GM19463 (cell line): ENCODE results near the gene MITF.

Experiments used
- ATAC-seq: cut with Tn5 transposase; IDR thresholded peaks from one replicate; pipeline ENCODE4 v1.9.1; 2021; ENCODE audit warnings: mild to moderate bottlenecking, moderate library complexity; ENCODE audit not compliant: unreplicated experiment

The MITF gene

GRCh38 chr3:69724722-69725435 lies 14.4 kb upstream of the MITF start:
- no peak for ATAC-seq

GRCh38 chr3:69725994-69726571 lies 13.2 kb upstream of the MITF start:
- no peak for ATAC-seq

- ATAC-seq = no peak
Observed at GRCh38 chr3:69729147-69729919, 9.9 kb upstream of the MITF start.

- ATAC-seq = no peak
Observed at GRCh38 chr3:69731080-69731479, 8.2 kb upstream of the MITF start.

GRCh38 chr3:69735893-69736292 lies 3.4 kb upstream of the MITF start:
- no peak for ATAC-seq

GRCh38 chr3:69737392-69737791 lies 1.9 kb upstream of the MITF start:
- no peak for ATAC-seq

GRCh38 chr3:69738315-69738714 lies 949 bp upstream of the MITF start:
- ATAC-seq = no peak

- ATAC-seq = no peak
Observed at GRCh38 chr3:69738859-69739203, 433 bp upstream of the MITF start.

GRCh38 chr3:69740103-69741021 lies 1.1 kb downstream of the MITF start:
- no peak for ATAC-seq

GRCh38 chr3:69741032-69741767 lies 1.9 kb downstream of the MITF start:
- no peak for ATAC-seq

- no peak for ATAC-seq
Observed at GRCh38 chr3:69742391-69742790, 3.1 kb downstream of the MITF start.

GRCh38 chr3:69743975-69744906 lies 5.0 kb downstream of the MITF start:
- ATAC-seq = no peak

- no peak for ATAC-seq
Observed at GRCh38 chr3:69745505-69745904, 6.2 kb downstream of the MITF start.

- no peak for ATAC-seq
Observed at GRCh38 chr3:69746119-69746518, 6.9 kb downstream of the MITF start.

GRCh38 chr3:69747511-69748258 lies 8.4 kb downstream of the MITF start:
- ATAC-seq = no peak

GRCh38 chr3:69748503-69748902 lies 9.2 kb downstream of the MITF start:
- no peak for ATAC-seq

- ATAC-seq = no peak
Observed at GRCh38 chr3:69749461-69749860, 10.2 kb downstream of the MITF start.

- ATAC-seq = no peak
Observed at GRCh38 chr3:69750549-69750948, 11.3 kb downstream of the MITF start.

- ATAC-seq = no peak
Observed at GRCh38 chr3:69751074-69751476, 11.8 kb downstream of the MITF start.
